Measurements from ENCODE around the gene SMCO3. TPM values are rescaled to one million over a fixed set of nuclear protein-coding genes. Genes with fewer than 3 reads are reported as not detected.

Gene SMCO3
- under 1 TPM in 2 of 4 donors, not detected in 2; 0.06 to 0.25 TPM for polyA plus RNA-seq
- long read RNA-seq, donor 1, partial matches to known transcripts: 7 of 7 reads
- long read RNA-seq, donor 1, other reads (novel, unspliced or antisense): 0 of 7 reads
- long read RNA-seq, donor 2: 0 reads
- long read RNA-seq, donor 3: 0 reads
- long read RNA-seq, donor 4: 0 reads
- long read RNA-seq, donor 5: 0 reads
- long read RNA-seq, donor 6: 0 reads
- long read RNA-seq, donor 7: 0 reads
- long read RNA-seq, donor 8: 0 reads
- long read RNA-seq, donor 9: 0 reads
- long read RNA-seq, donor 10: 0 reads

GRCh38 chr12:14814014-14814413 lies at the start of gene SMCO3:
SMCO3 (minus strand) TSS chr12:14814182; CDS start chr12:14806680, 7,502 bp downstream.
- no peaks in the 10 kb centered on the region for H3K9me3 ChIP-seq (ENCODE audit: control insufficient read depth in 2 of 2, insufficient read depth in 1 of 2, low read depth in 1 of 2, low read length in 1 of 2)
- no peaks in the 10 kb centered on the region for H3K4me1 ChIP-seq (ENCODE audit: control insufficient read depth in 3 of 3, insufficient read depth in 2 of 3, low read depth in 1 of 3, low read length in 2 of 3)
- no peak for DNase-seq
- 79 to 89% (median 87%) methylated on average over 3 of the region's 3 CpGs for WGBS, 3 donors
- H3K27me3 ChIP-seq (ENCODE audit: control insufficient read depth in 3 of 3, insufficient read depth in 3 of 3, low read length in 3 of 3): no peaks in the 10 kb centered on the region
- H3K4me3 ChIP-seq (ENCODE audit: low read depth in 1 of 3, low read length in 3 of 3): no peak within 1 kb of the TSS
- no peak for FAIRE-seq
- no peak within 1 kb of the TSS for H3K27ac ChIP-seq (ENCODE audit: low read depth in 1 of 3, low read length in 2 of 3)
- H3K36me3 ChIP-seq (ENCODE audit: control insufficient read depth in 3 of 3, insufficient read depth in 2 of 3, low read depth in 1 of 3, low read length in 3 of 3): no peaks in the 10 kb centered on the region

GRCh38 chr12:14860490-14860889 lies 46.5 kb upstream of the SMCO3 start:
- peaks cover 0 to 4% of the 10 kb centered on the region in 2 donors for H3K9me3 ChIP-seq (ENCODE audit: control insufficient read depth in 2 of 2, insufficient read depth in 1 of 2, low read depth in 1 of 2, low read length in 1 of 2)
- no peak overlapping the region for H3K27ac ChIP-seq (ENCODE audit: low read depth in 1 of 3, low read length in 2 of 3)
- H3K36me3 ChIP-seq (ENCODE audit: control insufficient read depth in 3 of 3, insufficient read depth in 2 of 3, low read depth in 1 of 3, low read length in 3 of 3): no peaks in the 10 kb centered on the region
- FAIRE-seq (no peak), DNase-seq (no peak)
- no peak overlapping the region for H3K4me3 ChIP-seq (ENCODE audit: low read depth in 1 of 3, low read length in 3 of 3)
- H3K27me3 ChIP-seq (ENCODE audit: control insufficient read depth in 3 of 3, insufficient read depth in 3 of 3, low read length in 3 of 3): no peaks in the 10 kb centered on the region
- H3K4me1 ChIP-seq (ENCODE audit: control insufficient read depth in 3 of 3, insufficient read depth in 2 of 3, low read depth in 1 of 3, low read length in 2 of 3): no peaks in the 10 kb centered on the region

DNA sequence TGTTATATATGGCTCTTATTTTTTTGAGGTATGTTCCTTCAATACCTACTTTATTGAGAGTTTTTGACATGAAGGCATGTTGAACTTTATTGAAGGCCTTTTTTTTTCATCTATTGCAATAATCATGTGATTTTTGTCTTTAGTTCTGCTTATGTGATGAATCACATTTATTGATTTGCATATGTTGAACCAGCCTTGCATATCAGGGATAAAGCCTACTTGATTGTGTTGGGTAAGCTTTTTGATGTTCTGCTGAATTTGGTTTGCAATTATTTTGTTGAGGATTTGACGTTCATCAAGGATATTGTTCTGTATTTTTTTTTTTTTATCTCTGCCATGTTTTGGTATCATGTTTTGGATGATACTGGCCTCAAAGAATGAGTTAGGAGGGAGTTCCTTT lies 44.5 kb upstream of the SMCO3 start:
- 88 to 97% (median 96%) methylated on average over 1 of the region's 1 CpG for WGBS, 3 donors
- Histone ChIP-seq H3K4me3 (ENCODE audit: low read depth in 1 of 3, low read length in 3 of 3) (no peak overlapping the region), H3K27ac (ENCODE audit: low read depth in 1 of 3, low read length in 2 of 3) (no peak overlapping the region), H3K4me1 (ENCODE audit: control insufficient read depth in 3 of 3, insufficient read depth in 2 of 3, low read depth in 1 of 3, low read length in 2 of 3) (no peaks in the 10 kb centered on the region), H3K9me3 (ENCODE audit: control insufficient read depth in 2 of 2, insufficient read depth in 1 of 2, low read depth in 1 of 2, low read length in 1 of 2) (peaks cover 0 to 4% of the 10 kb centered on the region in 2 donors), H3K36me3 (ENCODE audit: control insufficient read depth in 3 of 3, insufficient read depth in 2 of 3, low read depth in 1 of 3, low read length in 3 of 3) (no peaks in the 10 kb centered on the region), H3K27me3 (ENCODE audit: control insufficient read depth in 3 of 3, insufficient read depth in 3 of 3, low read length in 3 of 3) (no peaks in the 10 kb centered on the region)
- FAIRE-seq (no peak), DNase-seq (no peak)

DNA sequence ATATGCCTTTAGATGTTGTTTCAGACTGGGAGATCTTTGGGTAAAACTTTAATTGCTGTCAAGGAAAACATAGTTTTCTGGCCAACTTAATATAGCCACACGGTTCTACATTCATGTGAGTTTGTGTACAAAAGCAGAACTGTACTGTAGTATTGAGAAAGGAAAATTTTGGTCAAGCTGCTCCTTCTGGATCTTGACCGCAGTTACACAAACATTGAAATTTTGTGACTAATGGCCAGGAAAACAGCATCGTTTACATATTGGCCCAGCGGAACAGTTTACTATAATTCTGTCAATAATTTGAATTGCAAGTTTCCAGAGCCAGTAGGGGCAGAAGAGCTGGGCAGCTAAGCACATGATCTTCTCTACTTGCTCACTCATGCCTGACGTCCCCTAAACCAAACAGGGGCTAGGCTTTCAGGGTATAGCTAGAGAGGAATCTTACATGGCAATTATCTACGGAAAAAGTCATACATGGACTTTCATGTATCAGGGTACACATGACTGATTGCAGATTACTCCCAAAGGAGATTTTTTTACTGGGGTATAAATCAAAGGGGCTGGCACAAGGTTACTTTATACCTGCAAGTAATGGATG lies 40.7 kb upstream of the SMCO3 start:
- H3K9me3 ChIP-seq (ENCODE audit: control insufficient read depth in 2 of 2, insufficient read depth in 1 of 2, low read depth in 1 of 2, low read length in 1 of 2): no peaks in the 10 kb centered on the region
- no peaks in the 10 kb centered on the region for H3K36me3 ChIP-seq (ENCODE audit: control insufficient read depth in 3 of 3, insufficient read depth in 2 of 3, low read depth in 1 of 3, low read length in 3 of 3)
- no peak overlapping the region for H3K27ac ChIP-seq (ENCODE audit: low read depth in 1 of 3, low read length in 2 of 3)
- no peaks in the 10 kb centered on the region for H3K27me3 ChIP-seq (ENCODE audit: control insufficient read depth in 3 of 3, insufficient read depth in 3 of 3, low read length in 3 of 3)
- FAIRE-seq (no peak), DNase-seq (no peak)
- 62 to 73% (median 66%) methylated on average over 6 of the region's 6 CpGs for WGBS, 3 donors
- H3K4me3 ChIP-seq (ENCODE audit: low read depth in 1 of 3, low read length in 3 of 3): no peak overlapping the region
- H3K4me1 ChIP-seq (ENCODE audit: control insufficient read depth in 3 of 3, insufficient read depth in 2 of 3, low read depth in 1 of 3, low read length in 2 of 3): no peaks in the 10 kb centered on the region

- no peaks in the 10 kb centered on the region for H3K9me3 ChIP-seq (ENCODE audit: control insufficient read depth in 2 of 2, insufficient read depth in 1 of 2, low read depth in 1 of 2, low read length in 1 of 2)
- no peak for DNase-seq
- H3K4me3 ChIP-seq (ENCODE audit: low read depth in 1 of 3, low read length in 3 of 3): no peak overlapping the region
- H3K4me1 ChIP-seq (ENCODE audit: control insufficient read depth in 3 of 3, insufficient read depth in 2 of 3, low read depth in 1 of 3, low read length in 2 of 3): no peaks in the 10 kb centered on the region
- no peaks in the 10 kb centered on the region for H3K27me3 ChIP-seq (ENCODE audit: control insufficient read depth in 3 of 3, insufficient read depth in 3 of 3, low read length in 3 of 3)
- H3K36me3 ChIP-seq (ENCODE audit: control insufficient read depth in 3 of 3, insufficient read depth in 2 of 3, low read depth in 1 of 3, low read length in 3 of 3): no peaks in the 10 kb centered on the region
- no peak overlapping the region for H3K27ac ChIP-seq (ENCODE audit: low read depth in 1 of 3, low read length in 2 of 3)
- WGBS, 3 donors: 57 to 72% (median 62%) methylated on average over 3 of the region's 3 CpGs
- FAIRE-seq: no peak
Measured at GRCh38 chr12:14853961-14854360, 40.0 kb upstream of the SMCO3 start.

DNA sequence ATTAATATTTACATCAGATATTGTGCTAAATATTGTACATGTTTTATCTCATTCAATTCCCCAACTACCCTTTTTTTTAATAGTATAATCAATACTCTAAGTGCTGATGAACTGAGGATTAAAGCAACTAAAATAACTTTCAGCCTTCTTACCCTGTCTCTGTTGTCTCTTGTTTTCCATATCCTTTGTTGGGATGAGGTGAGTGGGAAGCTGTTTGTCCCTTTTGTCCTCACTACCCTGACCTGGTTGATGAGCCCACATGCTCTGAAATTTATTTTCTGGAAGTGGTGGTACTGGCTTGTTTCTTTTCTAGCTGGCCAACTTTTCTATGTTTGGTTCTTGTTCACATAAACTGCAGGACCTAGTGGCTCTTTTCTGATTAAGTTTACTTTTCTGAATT lies 38.9 kb upstream of the SMCO3 start:
- H3K27me3 ChIP-seq (ENCODE audit: control insufficient read depth in 3 of 3, insufficient read depth in 3 of 3, low read length in 3 of 3): no peaks in the 10 kb centered on the region
- H3K4me3 ChIP-seq (ENCODE audit: low read depth in 1 of 3, low read length in 3 of 3): no peak overlapping the region
- H3K4me1 ChIP-seq (ENCODE audit: control insufficient read depth in 3 of 3, insufficient read depth in 2 of 3, low read depth in 1 of 3, low read length in 2 of 3): no peaks in the 10 kb centered on the region
- FAIRE-seq (no peak), DNase-seq (no peak)
- H3K27ac ChIP-seq (ENCODE audit: low read depth in 1 of 3, low read length in 2 of 3): no peak overlapping the region
- H3K36me3 ChIP-seq (ENCODE audit: control insufficient read depth in 3 of 3, insufficient read depth in 2 of 3, low read depth in 1 of 3, low read length in 3 of 3): no peaks in the 10 kb centered on the region
- H3K9me3 ChIP-seq (ENCODE audit: control insufficient read depth in 2 of 2, insufficient read depth in 1 of 2, low read depth in 1 of 2, low read length in 1 of 2): no peaks in the 10 kb centered on the region

DNA sequence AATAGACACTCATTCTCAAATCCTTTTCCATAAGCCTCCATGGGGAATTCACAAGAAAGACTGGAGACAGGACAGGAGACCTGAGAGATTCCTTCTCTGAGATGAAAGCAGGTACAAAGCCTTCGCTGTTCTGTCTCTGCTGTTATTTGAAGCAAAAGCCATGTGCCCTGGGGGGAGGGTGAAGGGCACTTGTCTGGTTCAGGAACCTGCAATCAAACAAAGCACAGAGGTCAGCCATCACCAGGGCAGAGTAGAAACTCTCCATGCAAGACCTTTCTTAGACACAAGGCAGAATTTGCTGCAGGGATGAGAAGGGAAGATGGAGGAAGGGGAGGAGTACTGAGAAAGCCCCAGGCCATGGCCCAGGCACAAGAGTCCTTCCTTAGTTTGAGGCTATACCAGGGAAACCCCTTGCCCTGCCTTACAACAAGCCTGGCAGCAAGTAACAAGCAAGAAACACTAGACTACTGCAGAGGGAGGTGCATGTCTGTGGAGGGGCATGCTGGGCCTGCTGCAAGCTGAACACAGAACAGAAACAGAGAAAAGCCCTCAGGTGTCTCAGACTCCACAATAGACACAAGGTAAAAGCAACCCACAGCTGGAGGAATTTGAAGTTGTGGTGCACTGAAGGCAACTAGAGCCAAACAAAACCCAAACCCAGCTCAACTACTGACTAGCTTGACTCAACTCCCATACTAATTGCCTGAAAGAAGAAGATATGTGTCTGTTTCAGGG lies 37.1 kb upstream of the SMCO3 start:
- Histone ChIP-seq H3K4me1 (ENCODE audit: control insufficient read depth in 3 of 3, insufficient read depth in 2 of 3, low read depth in 1 of 3, low read length in 2 of 3) (no peaks in the 10 kb centered on the region), H3K4me3 (ENCODE audit: low read depth in 1 of 3, low read length in 3 of 3) (no peak overlapping the region), H3K27ac (ENCODE audit: low read depth in 1 of 3, low read length in 2 of 3) (no peak overlapping the region), H3K36me3 (ENCODE audit: control insufficient read depth in 3 of 3, insufficient read depth in 2 of 3, low read depth in 1 of 3, low read length in 3 of 3) (no peaks in the 10 kb centered on the region), H3K27me3 (ENCODE audit: control insufficient read depth in 3 of 3, insufficient read depth in 3 of 3, low read length in 3 of 3) (no peaks in the 10 kb centered on the region), H3K9me3 (ENCODE audit: control insufficient read depth in 2 of 2, insufficient read depth in 1 of 2, low read depth in 1 of 2, low read length in 1 of 2) (no peaks in the 10 kb centered on the region)
- DNase-seq (no peak), FAIRE-seq (no peak)
- 4 to 92% (median 92%) methylated on average over 1 of the region's 1 CpG for WGBS, 3 donors

GRCh38 chr12:14849661-14850060 lies 35.7 kb upstream of the SMCO3 start:
- WGBS, 3 donors: 70 to 75% (median 74%) methylated on average over 2 of the region's 2 CpGs
- no peak overlapping the region for H3K27ac ChIP-seq (ENCODE audit: low read depth in 1 of 3, low read length in 2 of 3)

More at GRCh38 chr12:14849661-14850060, 35.7 kb upstream of the SMCO3 start:
- no peak overlapping the region for H3K4me3 ChIP-seq (ENCODE audit: low read depth in 1 of 3, low read length in 3 of 3)
- FAIRE-seq: no peak
- no peaks in the 10 kb centered on the region for H3K4me1 ChIP-seq (ENCODE audit: control insufficient read depth in 3 of 3, insufficient read depth in 2 of 3, low read depth in 1 of 3, low read length in 2 of 3)
- H3K27me3 ChIP-seq (ENCODE audit: control insufficient read depth in 3 of 3, insufficient read depth in 3 of 3, low read length in 3 of 3): no peaks in the 10 kb centered on the region
- DNase-seq: no peak
- H3K9me3 ChIP-seq (ENCODE audit: control insufficient read depth in 2 of 2, insufficient read depth in 1 of 2, low read depth in 1 of 2, low read length in 1 of 2): no peaks in the 10 kb centered on the region
- H3K36me3 ChIP-seq (ENCODE audit: control insufficient read depth in 3 of 3, insufficient read depth in 2 of 3, low read depth in 1 of 3, low read length in 3 of 3): no peaks in the 10 kb centered on the region

Data from small intestine (tissue), 16 donors.